ENCODE measurements around the gene HBA1. TPM values are rescaled to one million over a fixed set of nuclear protein-coding genes. Genes with fewer than 3 reads are reported as not detected.
"Not testable (repeated sequence)": the region's sequence is repeated elsewhere in the genome, so short reads cannot be mapped to it uniquely, and the experiment has no call there.

HBA1 gene
- polyA plus RNA-seq, 2 donors, result 0.47 to 0.55 TPM

DNA sequence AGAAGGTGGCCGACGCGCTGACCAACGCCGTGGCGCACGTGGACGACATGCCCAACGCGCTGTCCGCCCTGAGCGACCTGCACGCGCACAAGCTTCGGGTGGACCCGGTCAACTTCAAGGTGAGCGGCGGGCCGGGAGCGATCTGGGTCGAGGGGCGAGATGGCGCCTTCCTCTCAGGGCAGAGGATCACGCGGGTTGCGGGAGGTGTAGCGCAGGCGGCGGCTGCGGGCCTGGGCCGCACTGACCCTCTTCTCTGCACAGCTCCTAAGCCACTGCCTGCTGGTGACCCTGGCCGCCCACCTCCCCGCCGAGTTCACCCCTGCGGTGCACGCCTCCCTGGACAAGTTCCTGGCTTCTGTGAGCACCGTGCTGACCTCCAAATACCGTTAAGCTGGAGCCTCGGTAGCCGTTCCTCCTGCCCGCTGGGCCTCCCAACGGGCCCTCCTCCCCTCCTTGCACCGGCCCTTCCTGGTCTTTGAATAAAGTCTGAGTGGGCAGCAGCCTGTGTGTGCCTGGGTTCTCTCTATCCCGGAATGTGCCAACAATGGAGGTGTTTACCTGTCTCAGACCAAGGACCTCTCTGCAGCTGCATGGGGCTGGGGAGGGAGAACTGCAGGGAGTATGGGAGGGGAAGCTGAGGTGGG is 3.1 kb upstream of the HBA1 start:
- H3K27me3 ChIP-seq (ENCODE audit: control insufficient read depth in 1 of 2, insufficient read depth in 2 of 2, low read length in 2 of 2), result peaks cover 6 to 11% of the 10 kb centered on the region in 2 donors
- 6 to 7% methylated on average over 25 to 30 of the region's 44 CpGs for WGBS, 2 donors
- H3K27ac ChIP-seq (ENCODE audit: low read depth in 2 of 2, low read length in 1 of 2), result not testable (repeated sequence)

DNA sequence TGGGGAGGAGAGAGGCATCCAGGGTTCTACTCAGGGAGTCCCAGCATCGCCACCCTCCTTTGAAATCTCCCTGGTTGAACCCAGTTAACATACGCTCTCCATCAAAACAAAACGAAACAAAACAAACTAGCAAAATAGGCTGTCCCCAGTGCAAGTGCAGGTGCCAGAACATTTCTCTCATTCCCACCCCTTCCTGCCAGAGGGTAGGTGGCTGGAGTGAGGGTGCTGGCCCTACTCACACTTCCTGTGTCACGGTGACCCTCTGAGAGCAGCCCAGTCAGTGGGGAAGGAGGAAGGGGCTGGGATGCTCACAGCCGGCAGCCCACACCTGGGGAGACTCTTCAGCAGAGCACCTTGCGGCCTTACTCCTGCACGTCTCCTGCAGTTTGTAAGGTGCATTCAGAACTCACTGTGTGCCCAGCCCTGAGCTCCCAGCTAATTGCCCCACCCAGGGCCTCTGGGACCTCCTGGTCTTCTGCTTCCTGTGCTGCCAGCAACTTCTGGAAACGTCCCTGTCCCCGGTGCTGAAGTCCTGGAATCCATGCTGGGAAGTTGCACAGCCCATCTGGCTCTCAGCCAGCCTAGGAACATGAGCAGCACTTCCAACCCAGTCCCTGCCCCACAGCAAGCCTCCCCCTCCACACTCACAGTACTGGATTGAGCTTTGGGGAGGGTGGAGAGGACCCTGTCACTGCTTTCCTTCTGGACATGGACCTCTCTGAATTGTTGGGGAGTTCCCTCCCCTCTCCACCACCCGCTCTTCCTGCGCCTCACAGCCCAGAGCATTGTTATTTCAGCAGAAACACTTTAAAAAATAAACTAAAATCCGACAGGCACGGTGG is 2.3 kb upstream of the HBA1 start:
- not testable (repeated sequence) for H3K9me3 ChIP-seq (ENCODE audit: control insufficient read depth in 2 of 2, insufficient read depth in 1 of 2, low read depth in 1 of 2, low read length in 1 of 2); H3K36me3 ChIP-seq (ENCODE audit: control insufficient read depth in 2 of 2, insufficient read depth in 2 of 2, low read length in 1 of 2); H3K27ac ChIP-seq (ENCODE audit: low read depth in 2 of 2, low read length in 1 of 2); H3K4me1 ChIP-seq (ENCODE audit: control insufficient read depth in 2 of 2, insufficient read depth in 2 of 2, low read length in 1 of 2); H3K4me3 ChIP-seq (ENCODE audit: low read depth in 1 of 2, low read length in 2 of 2)
- WGBS, 2 donors, result 14 to 22% methylated on average over 4 to 8 of the region's 13 CpGs
- peaks cover 7 to 11% of the 10 kb centered on the region in 2 donors for H3K27me3 ChIP-seq (ENCODE audit: control insufficient read depth in 1 of 2, insufficient read depth in 2 of 2, low read length in 2 of 2)

More for the DNA sequence above, 3.1 kb upstream of the HBA1 start:
- not testable (repeated sequence) for H3K4me1 ChIP-seq (ENCODE audit: control insufficient read depth in 2 of 2, insufficient read depth in 2 of 2, low read length in 1 of 2); H3K36me3 ChIP-seq (ENCODE audit: control insufficient read depth in 2 of 2, insufficient read depth in 2 of 2, low read length in 1 of 2); H3K4me3 ChIP-seq (ENCODE audit: low read depth in 1 of 2, low read length in 2 of 2); H3K9me3 ChIP-seq (ENCODE audit: control insufficient read depth in 2 of 2, insufficient read depth in 1 of 2, low read depth in 1 of 2, low read length in 1 of 2)

DNA sequence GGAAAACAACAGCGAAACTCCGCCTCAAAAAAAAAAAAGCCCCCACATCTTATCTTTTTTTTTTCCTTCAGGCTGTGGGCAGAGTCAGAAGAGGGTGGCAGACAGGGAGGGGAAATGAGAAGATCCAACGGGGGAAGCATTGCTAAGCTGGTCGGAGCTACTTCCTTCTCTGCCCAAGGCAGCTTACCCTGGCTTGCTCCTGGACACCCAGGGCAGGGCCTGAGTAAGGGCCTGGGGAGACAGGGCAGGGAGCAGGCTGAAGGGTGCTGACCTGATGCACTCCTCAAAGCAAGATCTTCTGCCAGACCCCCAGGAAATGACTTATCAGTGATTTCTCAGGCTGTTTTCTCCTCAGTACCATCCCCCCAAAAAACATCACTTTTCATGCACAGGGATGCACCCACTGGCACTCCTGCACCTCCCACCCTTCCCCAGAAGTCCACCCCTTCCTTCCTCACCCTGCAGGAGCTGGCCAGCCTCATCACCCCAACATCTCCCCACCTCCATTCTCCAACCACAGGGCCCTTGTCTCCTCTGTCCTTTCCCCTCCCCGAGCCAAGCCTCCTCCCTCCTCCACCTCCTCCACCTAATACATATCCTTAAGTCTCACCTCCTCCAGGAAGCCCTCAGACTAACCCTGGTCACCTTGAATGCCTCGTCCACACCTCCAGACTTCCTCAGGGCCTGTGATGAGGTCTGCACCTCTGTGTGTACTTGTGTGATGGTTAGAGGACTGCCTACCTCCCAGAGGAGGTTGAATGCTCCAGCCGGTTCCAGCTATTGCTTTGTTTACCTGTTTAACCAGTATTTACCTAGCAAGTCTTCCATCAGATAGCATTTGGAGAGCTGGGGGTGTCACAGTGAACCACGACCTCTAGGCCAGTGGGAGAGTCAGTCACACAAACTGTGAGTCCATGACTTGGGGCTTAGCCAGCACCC is 1.2 kb upstream of the HBA1 start:
- Histone ChIP-seq H3K4me1 (ENCODE audit: control insufficient read depth in 2 of 2, insufficient read depth in 2 of 2, low read length in 1 of 2) (peaks cover 2% of the 10 kb centered on the region in 2 donors), H3K4me3 (ENCODE audit: low read depth in 1 of 2, low read length in 2 of 2) (no peak overlapping the region), H3K27me3 (ENCODE audit: control insufficient read depth in 1 of 2, insufficient read depth in 2 of 2, low read length in 2 of 2) (peaks cover 7 to 17% of the 10 kb centered on the region in 2 donors), H3K27ac (ENCODE audit: low read depth in 2 of 2, low read length in 1 of 2) (no peak overlapping the region), H3K36me3 (ENCODE audit: control insufficient read depth in 2 of 2, insufficient read depth in 2 of 2, low read length in 1 of 2) (no peaks in the 10 kb centered on the region), H3K9me3 (ENCODE audit: control insufficient read depth in 2 of 2, insufficient read depth in 1 of 2, low read depth in 1 of 2, low read length in 1 of 2) (no peaks in the 10 kb centered on the region)
- WGBS, 2 donors, result 19 to 20% methylated on average over 8 of the region's 8 CpGs

DNA sequence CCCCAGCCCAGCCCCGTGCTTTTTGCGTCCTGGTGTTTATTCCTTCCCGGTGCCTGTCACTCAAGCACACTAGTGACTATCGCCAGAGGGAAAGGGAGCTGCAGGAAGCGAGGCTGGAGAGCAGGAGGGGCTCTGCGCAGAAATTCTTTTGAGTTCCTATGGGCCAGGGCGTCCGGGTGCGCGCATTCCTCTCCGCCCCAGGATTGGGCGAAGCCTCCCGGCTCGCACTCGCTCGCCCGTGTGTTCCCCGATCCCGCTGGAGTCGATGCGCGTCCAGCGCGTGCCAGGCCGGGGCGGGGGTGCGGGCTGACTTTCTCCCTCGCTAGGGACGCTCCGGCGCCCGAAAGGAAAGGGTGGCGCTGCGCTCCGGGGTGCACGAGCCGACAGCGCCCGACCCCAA is 474 bp upstream of the HBA1 start:
- not testable (repeated sequence) for H3K27ac ChIP-seq (ENCODE audit: low read depth in 2 of 2, low read length in 1 of 2); H3K4me1 ChIP-seq (ENCODE audit: control insufficient read depth in 2 of 2, insufficient read depth in 2 of 2, low read length in 1 of 2); H3K36me3 ChIP-seq (ENCODE audit: control insufficient read depth in 2 of 2, insufficient read depth in 2 of 2, low read length in 1 of 2); H3K4me3 ChIP-seq (ENCODE audit: low read depth in 1 of 2, low read length in 2 of 2); H3K9me3 ChIP-seq (ENCODE audit: control insufficient read depth in 2 of 2, insufficient read depth in 1 of 2, low read depth in 1 of 2, low read length in 1 of 2)
- WGBS, 2 donors, result 0 to 2% methylated on average over 19 to 26 of the region's 39 CpGs
- H3K27me3 ChIP-seq (ENCODE audit: control insufficient read depth in 1 of 2, insufficient read depth in 2 of 2, low read length in 2 of 2), result peaks cover 7 to 17% of the 10 kb centered on the region in 2 donors

GRCh38 chr16:177394-177822 is 928 bp downstream of the HBA1 start:
- Histone ChIP-seq H3K4me3 (ENCODE audit: low read depth in 1 of 2, low read length in 2 of 2) (no peak overlapping the region), H3K27me3 (ENCODE audit: control insufficient read depth in 1 of 2, insufficient read depth in 2 of 2, low read length in 2 of 2) (peaks cover 7 to 17% of the 10 kb centered on the region in 2 donors), H3K27ac (ENCODE audit: low read depth in 2 of 2, low read length in 1 of 2) (no peak overlapping the region), H3K36me3 (ENCODE audit: control insufficient read depth in 2 of 2, insufficient read depth in 2 of 2, low read length in 1 of 2) (no peaks in the 10 kb centered on the region), H3K9me3 (ENCODE audit: control insufficient read depth in 2 of 2, insufficient read depth in 1 of 2, low read depth in 1 of 2, low read length in 1 of 2) (no peaks in the 10 kb centered on the region), H3K4me1 (ENCODE audit: control insufficient read depth in 2 of 2, insufficient read depth in 2 of 2, low read length in 1 of 2) (peaks cover 5 to 11% of the 10 kb centered on the region in 2 donors)
- 4 to 7% methylated on average over 12 to 13 of the region's 13 CpGs for WGBS, 2 donors

DNA sequence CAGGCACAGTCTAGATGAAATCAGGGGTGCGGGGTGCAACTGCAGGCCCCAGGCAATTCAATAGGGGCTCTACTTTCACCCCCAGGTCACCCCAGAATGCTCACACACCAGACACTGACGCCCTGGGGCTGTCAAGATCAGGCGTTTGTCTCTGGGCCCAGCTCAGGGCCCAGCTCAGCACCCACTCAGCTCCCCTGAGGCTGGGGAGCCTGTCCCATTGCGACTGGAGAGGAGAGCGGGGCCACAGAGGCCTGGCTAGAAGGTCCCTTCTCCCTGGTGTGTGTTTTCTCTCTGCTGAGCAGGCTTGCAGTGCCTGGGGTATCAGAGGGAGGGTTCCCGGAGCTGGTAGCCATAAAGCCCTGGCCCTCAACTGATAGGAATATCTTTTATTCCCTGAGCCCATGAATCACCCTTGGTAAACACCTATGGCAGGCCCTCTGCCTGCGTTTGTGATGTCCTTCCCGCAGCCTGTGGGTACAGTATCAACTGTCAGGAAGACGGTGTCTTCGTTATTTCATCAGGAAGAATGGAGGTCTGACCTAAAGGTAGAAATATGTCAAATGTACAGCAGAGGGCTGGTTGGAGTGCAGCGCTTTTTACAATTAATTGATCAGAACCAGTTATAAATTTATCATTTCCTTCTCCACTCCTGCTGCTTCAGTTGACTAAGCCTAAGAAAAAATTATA is 1.6 kb downstream of the HBA1 start:
- H3K27me3 ChIP-seq (ENCODE audit: control insufficient read depth in 1 of 2, insufficient read depth in 2 of 2, low read length in 2 of 2), result peaks cover 7 to 17% of the 10 kb centered on the region in 2 donors
- WGBS, 2 donors, result 50 to 51% methylated on average over 11 of the region's 11 CpGs

GRCh38 chr16:178668-179015 is 2.2 kb downstream of the HBA1 start:
- Histone ChIP-seq H3K4me1 (ENCODE audit: control insufficient read depth in 2 of 2, insufficient read depth in 2 of 2, low read length in 1 of 2) (peaks cover 5 to 11% of the 10 kb centered on the region in 2 donors), H3K27me3 (ENCODE audit: control insufficient read depth in 1 of 2, insufficient read depth in 2 of 2, low read length in 2 of 2) (peaks cover 7 to 17% of the 10 kb centered on the region in 2 donors), H3K4me3 (ENCODE audit: low read depth in 1 of 2, low read length in 2 of 2) (no peak overlapping the region), H3K27ac (ENCODE audit: low read depth in 2 of 2, low read length in 1 of 2) (no peak overlapping the region), H3K36me3 (ENCODE audit: control insufficient read depth in 2 of 2, insufficient read depth in 2 of 2, low read length in 1 of 2) (no peaks in the 10 kb centered on the region), H3K9me3 (ENCODE audit: control insufficient read depth in 2 of 2, insufficient read depth in 1 of 2, low read depth in 1 of 2, low read length in 1 of 2) (no peaks in the 10 kb centered on the region)
- WGBS, 2 donors, result 76 to 83% methylated on average over 11 of the region's 11 CpGs

More for the DNA sequence above, 1.6 kb downstream of the HBA1 start:
- no peaks in the 10 kb centered on the region for H3K9me3 ChIP-seq (ENCODE audit: control insufficient read depth in 2 of 2, insufficient read depth in 1 of 2, low read depth in 1 of 2, low read length in 1 of 2)
- H3K4me3 ChIP-seq (ENCODE audit: low read depth in 1 of 2, low read length in 2 of 2), result no peak overlapping the region
- no peaks in the 10 kb centered on the region for H3K36me3 ChIP-seq (ENCODE audit: control insufficient read depth in 2 of 2, insufficient read depth in 2 of 2, low read length in 1 of 2)
- no peak overlapping the region for H3K27ac ChIP-seq (ENCODE audit: low read depth in 2 of 2, low read length in 1 of 2)
- peaks cover 5 to 11% of the 10 kb centered on the region in 2 donors for H3K4me1 ChIP-seq (ENCODE audit: control insufficient read depth in 2 of 2, insufficient read depth in 2 of 2, low read length in 1 of 2)

DNA sequence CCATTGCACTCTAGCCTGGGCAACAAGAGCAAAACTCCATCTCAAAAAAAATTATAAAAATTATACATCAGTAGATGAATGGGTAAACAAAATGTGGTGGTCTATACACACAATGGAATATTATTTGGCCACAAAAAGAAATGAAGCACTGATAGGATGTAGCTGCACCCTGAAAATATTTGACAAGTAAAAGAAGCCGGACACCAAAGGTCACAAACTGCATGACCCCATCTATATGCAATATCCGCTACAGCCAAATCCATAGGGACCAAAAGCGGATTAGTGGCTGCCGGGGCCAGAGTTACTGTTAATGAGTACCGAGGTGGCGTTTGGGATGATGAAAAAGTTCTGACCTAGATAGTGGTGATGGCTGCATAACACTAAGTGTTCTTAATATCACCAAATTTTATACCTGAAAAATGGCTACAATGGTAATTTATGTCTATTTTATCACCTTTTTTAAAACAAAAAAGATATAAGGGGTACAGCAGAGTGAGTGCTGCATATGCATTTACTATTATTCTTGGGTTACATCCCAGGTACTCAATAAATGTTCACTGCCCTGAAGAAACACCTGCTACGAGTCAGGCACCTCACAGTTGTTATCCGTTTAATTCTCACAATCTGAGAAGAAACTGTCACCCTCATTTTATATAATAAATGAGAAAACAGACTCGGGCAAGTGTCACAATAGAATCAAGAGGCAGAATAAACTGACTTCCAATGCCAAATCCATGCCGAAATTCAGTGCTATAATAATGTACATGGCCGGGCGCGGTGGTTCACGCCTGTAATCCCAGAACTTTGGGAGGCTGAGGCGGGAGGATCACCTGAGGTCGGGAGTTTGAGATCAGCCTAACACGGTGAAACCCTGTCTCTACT is 3.0 kb downstream of the HBA1 start:
- H3K27me3 ChIP-seq (ENCODE audit: control insufficient read depth in 1 of 2, insufficient read depth in 2 of 2, low read length in 2 of 2), result peaks cover 7 to 17% of the 10 kb centered on the region in 2 donors
- 76 to 77% methylated on average over 17 of the region's 17 CpGs for WGBS, 2 donors
- H3K36me3 ChIP-seq (ENCODE audit: control insufficient read depth in 2 of 2, insufficient read depth in 2 of 2, low read length in 1 of 2), result no peaks in the 10 kb centered on the region
- H3K9me3 ChIP-seq (ENCODE audit: control insufficient read depth in 2 of 2, insufficient read depth in 1 of 2, low read depth in 1 of 2, low read length in 1 of 2), result no peaks in the 10 kb centered on the region
- H3K4me3 ChIP-seq (ENCODE audit: low read depth in 1 of 2, low read length in 2 of 2), result no peak overlapping the region
- H3K27ac ChIP-seq (ENCODE audit: low read depth in 2 of 2, low read length in 1 of 2), result no peak overlapping the region
- H3K4me1 ChIP-seq (ENCODE audit: control insufficient read depth in 2 of 2, insufficient read depth in 2 of 2, low read length in 1 of 2), result peaks cover 5 to 11% of the 10 kb centered on the region in 2 donors

Data from esophagus (tissue), 2 donors.